G401.6 (cell line): ENCODE measurements around the gene IARS1.

Experiments
- FAIRE-seq: peaks from 2 replicates; lab custom pipeline; 2012; peaks lifted over from hg19 to GRCh38; lab: Jason Lieb, UNC

Gene IARS1

DNA sequence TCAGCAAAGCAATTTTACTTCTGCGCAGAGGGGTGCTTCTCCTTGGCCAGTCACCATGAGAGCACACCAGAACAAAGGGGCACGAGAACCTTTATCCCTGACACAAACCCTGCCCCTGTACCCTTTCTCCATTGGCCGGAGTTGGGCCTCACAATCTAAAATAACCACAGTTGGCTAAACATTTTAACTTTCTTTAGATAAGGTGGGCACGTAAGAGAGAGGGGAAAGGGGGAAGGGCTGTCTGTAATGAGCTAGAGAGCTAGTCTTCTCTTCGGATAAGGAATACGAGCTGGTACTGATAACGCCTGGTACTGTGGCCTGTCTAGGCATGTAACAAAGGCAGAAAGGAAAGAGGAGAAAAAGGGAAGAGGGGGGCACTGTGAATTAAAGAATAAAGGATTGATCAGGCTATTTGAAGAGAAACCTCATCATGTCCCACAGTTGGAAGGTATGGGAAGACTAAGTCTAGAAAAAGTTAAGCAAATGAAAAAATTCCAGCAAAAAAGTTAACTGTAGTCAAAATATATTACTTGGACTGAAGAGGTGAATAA is 1.8 kb upstream of the IARS1 start:
- FAIRE-seq = no peak

- no peak for FAIRE-seq
Measured at GRCh38 chr9:92294297-92294676, 790 bp upstream of the IARS1 start.

GRCh38 chr9:92293075-92293354 is 482 bp downstream of the IARS1 start:
- FAIRE-seq = no peak

GRCh38 chr9:92292338-92293074 is 991 bp downstream of the IARS1 start:
- FAIRE-seq = no peak

DNA sequence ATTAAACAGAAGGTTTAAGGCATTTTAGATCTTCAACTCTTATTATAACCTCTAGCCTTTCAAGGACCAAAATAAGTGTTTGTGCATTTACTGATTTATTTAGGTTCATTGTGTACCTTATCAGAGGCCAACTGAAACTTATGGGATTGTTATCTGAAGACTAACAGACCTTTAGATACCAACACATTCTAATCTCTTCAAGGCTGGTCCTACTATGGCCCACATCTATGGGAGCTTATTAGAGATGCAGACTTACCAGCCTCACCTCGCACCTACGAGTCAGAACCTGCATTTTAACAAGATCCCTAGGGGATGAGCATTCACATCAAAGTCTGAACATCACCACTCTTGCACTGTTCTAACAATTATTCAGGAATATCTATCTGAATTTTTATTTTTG is 1.9 kb downstream of the IARS1 start:
- FAIRE-seq = no peak

DNA sequence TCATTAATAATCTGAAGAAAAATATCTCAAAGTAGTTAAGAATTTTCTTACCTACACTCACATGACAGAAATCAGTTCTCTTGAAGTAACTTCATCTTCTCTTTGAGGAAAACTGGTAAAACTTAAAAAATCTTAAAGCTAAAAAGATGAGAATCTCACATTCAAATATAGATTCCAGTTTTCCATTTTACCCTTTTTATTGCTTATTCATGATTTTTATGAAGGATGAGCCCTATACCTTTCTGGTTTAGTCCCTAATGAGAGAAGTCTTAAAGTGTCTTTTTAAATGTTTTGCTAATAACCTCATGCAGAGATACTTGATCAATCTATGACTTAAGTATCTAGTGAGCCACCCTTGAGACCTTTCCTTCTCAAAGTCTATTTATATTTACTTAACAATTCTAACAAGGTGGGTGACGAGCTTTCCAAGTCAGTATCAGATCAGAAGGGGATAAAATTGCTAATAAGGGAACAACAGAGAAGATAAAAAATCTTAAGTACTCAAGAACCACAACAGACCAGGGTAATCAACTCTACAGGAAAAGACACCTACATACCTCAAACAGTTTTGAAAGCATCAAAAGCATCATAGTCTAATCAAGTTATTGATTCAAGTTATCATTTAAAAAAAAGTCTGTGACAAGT is 2.6 kb downstream of the IARS1 start:
- no peak for FAIRE-seq

- FAIRE-seq = no peak
Measured at GRCh38 chr9:92289708-92290390, 3.6 kb downstream of the IARS1 start.

GRCh38 chr9:92279302-92279701 is 14.2 kb downstream of the IARS1 start:
- FAIRE-seq = no peak

DNA sequence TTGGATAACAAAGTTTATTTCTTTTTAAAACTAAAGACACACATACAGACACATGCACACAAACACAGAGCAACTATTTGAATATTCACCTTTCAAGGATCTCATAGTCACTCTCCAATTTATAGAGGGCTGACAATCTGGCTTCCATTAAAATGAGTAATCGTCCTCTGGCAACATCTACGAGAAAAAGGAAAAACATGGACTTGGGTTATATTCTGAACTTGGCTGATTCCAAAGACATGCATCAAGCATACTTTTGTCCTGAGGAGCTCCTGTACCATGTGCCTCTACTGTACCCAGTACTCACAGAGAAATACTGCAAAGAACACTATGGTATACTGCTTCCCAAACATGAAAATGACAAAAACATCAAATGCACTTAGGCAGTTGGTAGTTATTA is 15.4 kb downstream of the IARS1 start:
- no peak for FAIRE-seq

- no peak for FAIRE-seq
Measured at GRCh38 chr9:92276331-92277032, 17.0 kb downstream of the IARS1 start.

GRCh38 chr9:92275541-92275940 is 18.0 kb downstream of the IARS1 start:
- no peak for FAIRE-seq

GRCh38 chr9:92270511-92270910 is 23.0 kb downstream of the IARS1 start:
- FAIRE-seq = no peak

GRCh38 chr9:92266486-92266885 is 27.0 kb downstream of the IARS1 start:
- no peak for FAIRE-seq

DNA sequence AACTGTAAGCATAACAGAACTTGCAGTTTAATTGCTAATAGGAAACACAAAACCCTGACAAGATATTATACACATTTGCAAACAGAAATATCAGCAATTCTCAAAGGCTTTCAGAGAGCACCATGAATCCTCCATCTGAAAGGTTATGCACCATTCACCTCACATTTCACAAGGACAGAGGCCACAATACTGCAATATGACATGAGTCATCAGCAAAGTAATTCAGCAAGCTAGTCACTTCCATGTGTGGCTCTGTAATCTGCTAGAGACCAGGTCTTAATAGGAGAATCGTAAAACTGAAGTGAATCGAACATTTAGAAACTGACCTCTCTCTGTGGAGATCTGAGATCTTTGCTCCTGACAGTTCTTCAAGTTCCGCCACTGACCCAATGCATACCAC is 28.3 kb downstream of the IARS1 start:
- FAIRE-seq = no peak

DNA sequence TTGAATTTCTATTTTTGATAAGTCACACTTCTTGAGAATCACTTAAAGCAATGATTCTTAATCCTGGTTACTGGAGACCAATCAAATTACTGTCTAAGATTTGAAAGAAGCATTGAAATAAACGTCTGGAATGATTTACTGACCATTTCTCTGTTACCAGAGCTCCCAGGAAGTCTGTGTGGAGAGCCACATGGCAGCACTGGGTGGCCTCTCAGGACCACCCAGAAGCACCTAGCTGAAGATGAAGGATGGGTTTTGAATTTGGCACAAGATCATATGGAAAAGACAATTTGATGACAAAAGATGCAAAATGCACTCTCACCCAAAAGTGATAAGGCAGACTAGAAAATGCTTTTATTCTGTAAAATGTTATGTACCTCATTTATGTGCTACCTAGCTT is 30.4 kb downstream of the IARS1 start:
- no peak for FAIRE-seq

- FAIRE-seq = no peak
Measured at GRCh38 chr9:92257327-92257726, 36.2 kb downstream of the IARS1 start.

DNA sequence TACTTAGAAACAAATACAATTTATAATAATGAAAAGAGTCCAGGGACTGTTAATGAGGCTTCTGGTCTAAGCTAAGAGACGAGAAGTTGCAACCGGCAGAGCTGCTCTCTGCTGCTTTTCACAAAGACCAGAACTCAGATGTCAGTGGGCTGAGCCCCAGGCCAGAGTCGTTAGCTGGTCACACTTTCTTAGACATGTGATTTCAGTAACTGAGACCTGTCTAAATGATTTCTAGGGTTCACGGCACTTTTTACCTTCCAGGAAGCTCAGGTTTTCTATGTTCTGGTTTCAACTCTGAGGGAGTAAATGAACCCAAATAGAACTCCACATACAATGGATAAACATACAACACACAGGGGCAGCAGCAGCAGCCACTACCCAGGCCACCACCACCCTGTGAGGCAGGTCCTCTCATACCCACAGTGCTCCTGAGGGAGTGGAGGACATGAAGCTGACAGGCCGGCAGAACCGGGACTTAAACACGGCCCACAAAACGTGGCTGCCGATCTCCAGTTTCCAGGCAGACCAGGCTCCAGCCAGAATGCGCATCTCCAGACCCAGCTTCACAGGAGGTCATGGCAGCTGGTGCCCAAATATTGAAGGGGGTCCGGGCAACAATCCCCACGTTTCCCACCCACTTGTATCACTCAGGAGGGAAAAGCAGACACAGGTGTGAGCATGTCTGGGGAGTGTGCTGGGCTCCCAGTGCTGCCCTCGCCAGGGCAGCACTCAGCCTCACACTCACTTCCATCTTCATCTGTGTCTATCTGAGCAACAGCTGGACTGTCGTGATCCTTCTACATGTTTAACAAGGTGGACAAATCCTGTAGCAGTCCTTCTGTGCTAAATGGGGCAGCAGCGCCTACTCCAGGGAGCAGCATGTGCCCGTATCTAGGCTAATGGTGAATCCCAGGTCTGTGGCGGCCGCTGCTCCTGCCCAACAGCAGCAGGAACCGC is 38.8 kb downstream of the IARS1 start:
- no peak for FAIRE-seq

DNA sequence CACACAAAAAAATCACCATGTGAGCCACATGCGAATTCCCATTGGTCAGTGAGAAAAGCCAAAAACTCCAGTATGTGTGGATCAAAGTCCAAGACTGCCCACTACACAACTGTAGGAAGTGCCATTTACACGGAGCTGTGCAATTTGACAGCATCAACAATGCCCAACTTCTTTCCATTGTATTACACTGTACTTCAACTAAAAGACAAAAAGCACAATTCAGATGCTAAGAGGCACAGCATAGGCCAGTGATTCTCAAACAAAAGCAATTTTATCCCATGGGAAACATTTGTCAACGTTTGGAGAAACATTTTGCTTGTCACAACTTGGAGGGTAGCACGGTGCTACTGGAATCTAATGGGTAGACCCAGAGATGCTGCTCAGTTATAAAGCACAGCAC is 39.8 kb downstream of the IARS1 start:
- no peak for FAIRE-seq

DNA sequence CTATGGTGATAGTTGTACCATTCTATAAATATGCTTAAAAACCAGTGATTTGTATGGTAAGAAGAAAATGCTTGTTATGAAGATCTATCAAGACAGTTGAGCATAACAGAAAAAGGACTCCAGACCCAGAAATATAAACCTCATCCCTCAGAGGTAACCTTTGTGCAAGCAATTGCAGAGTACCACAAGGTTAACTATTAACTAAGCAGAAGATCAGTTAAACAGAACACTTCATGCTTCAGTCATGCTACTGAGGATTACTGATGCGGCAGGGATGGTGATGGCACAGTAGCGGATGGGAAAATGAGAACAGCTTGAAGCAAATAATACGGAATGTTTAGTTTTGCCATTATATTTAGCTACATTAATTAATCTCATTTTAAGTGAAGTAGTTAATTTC is 45.5 kb downstream of the IARS1 start:
- no peak for FAIRE-seq

GRCh38 chr9:92247296-92247695 is 46.2 kb downstream of the IARS1 start:
- FAIRE-seq = no peak

- FAIRE-seq = no peak
Measured at GRCh38 chr9:92245005-92245797, 48.3 kb downstream of the IARS1 start.
